Thymus (tissue), 11 donors: ENCODE measurements around the gene ERC1. TPM values are rescaled to one million over a fixed set of nuclear protein-coding genes. Genes with fewer than 3 reads are reported as not detected.
"Not testable (repeated sequence)": the region's sequence is repeated elsewhere in the genome, so short reads cannot be mapped to it uniquely, and the experiment has no call there.

ENCODE experiments used
- DNase-seq, 9 donors: peaks; one replicate each; pipeline ENCODE4 v3.0.0-alpha.2; 2013; ENCODE audit warnings: low spot score in 9 of 9, low read depth in 6 of 9, missing footprints in 1 of 9
- H3K27ac ChIP-seq, 2 donors: one replicate each; pipeline ENCODE4 v1.5.1; 2013; ENCODE audit warnings: control low read depth in 1 of 2, low read depth in 1 of 2, low read length in 1 of 2, mild to moderate bottlenecking in 1 of 2, moderate library complexity in 1 of 2
- H3K27me3 ChIP-seq, 2 donors: one replicate each; pipeline ENCODE4 v1.5.1; 2013; ENCODE audit warnings: low read length in 1 of 2; ENCODE audit not compliant: control insufficient read depth in 2 of 2, insufficient read depth in 1 of 2
- H3K36me3 ChIP-seq, 2 donors: one replicate each; pipeline ENCODE4 v1.5.1; 2013; ENCODE audit warnings: low read length in 1 of 2, mild to moderate bottlenecking in 1 of 2, moderate library complexity in 1 of 2; ENCODE audit not compliant: control insufficient read depth in 2 of 2, insufficient read depth in 2 of 2
- H3K4me1 ChIP-seq, 2 donors: one replicate each; pipeline ENCODE4 v1.5.1; 2013; ENCODE audit warnings: low read length in 2 of 2; ENCODE audit not compliant: control insufficient read depth in 2 of 2, insufficient read depth in 2 of 2
- H3K4me3 ChIP-seq, 2 donors: one replicate each; pipeline ENCODE4 v1.5.1; 2013; ENCODE audit warnings: low read length in 2 of 2, control low read depth in 1 of 2, mild to moderate bottlenecking in 1 of 2
- H3K9me3 ChIP-seq, 2 donors: one replicate each; pipeline ENCODE4 v1.5.1; 2013; ENCODE audit warnings: low read length in 1 of 2, mild to moderate bottlenecking in 1 of 2; ENCODE audit not compliant: control insufficient read depth in 2 of 2, insufficient read depth in 1 of 2
- WGBS: extraction: QIAGEN DNeasy Blood & Tissue Kit; methylation state at CpG from one replicate; pipeline ENCODE4 v1.1.7; 2013; 5-methylcytosine and 5-hydroxymethylcytosine counted together
- polyA plus RNA-seq: library from polyadenylated mRNA; stranded (reverse); fragments of 200-250 nt; gene quantifications from one replicate; pipeline ENCODE4 v1.2.3, GENCODE V29; 2013
- total RNA-seq: library from RNA; stranded (reverse); fragments of 120-200 nt; gene quantifications from one replicate; pipeline ENCODE4 v1.2.4, GENCODE V29; 2013
- donor health status: healthy.

Gene ERC1
- total and polyA plus RNA-seq, 2 donors = 4.2 to 13.8 TPM

GRCh38 chr12:1188016-1188415 lies 197.0 kb downstream of the ERC1 start:
- Histone ChIP-seq H3K36me3 (peaks cover 3 to 9% of the 10 kb centered on the region in 2 donors), H3K4me1 (no peaks in the 10 kb centered on the region), H3K4me3 (no peak overlapping the region), H3K27me3 (no peaks in the 10 kb centered on the region), H3K9me3 (no peaks in the 10 kb centered on the region), H3K27ac (no peak overlapping the region)
- WGBS = 93% methylated on average over 4 of the region's 4 CpGs
- DNase-seq = no peak

- Histone ChIP-seq H3K9me3 (no peaks in the 10 kb centered on the region), H3K4me3 (no peak overlapping the region), H3K4me1 (no peaks in the 10 kb centered on the region), H3K27me3 (no peaks in the 10 kb centered on the region), H3K27ac (no peak overlapping the region), H3K36me3 (peaks cover 3 to 9% of the 10 kb centered on the region in 2 donors)
- no peak for DNase-seq
- 97% methylated on average over 4 of the region's 4 CpGs for WGBS
Observed at GRCh38 chr12:1189163-1189562, 198.1 kb downstream of the ERC1 start.

- no peaks in the 10 kb centered on the region for H3K4me1 ChIP-seq
- no peak for DNase-seq
- peaks cover 3 to 13% of the 10 kb centered on the region in 2 donors for H3K36me3 ChIP-seq
- no peak overlapping the region for H3K4me3 ChIP-seq
- no peaks in the 10 kb centered on the region for H3K27me3 ChIP-seq
- H3K27ac ChIP-seq = no peak overlapping the region
- 97% methylated on average over 4 of the region's 4 CpGs for WGBS
- H3K9me3 ChIP-seq = peaks cover 0 to 10% of the 10 kb centered on the region in 2 donors
Observed at GRCh38 chr12:1195513-1195912, 204.5 kb downstream of the ERC1 start.

- DNase-seq = no peak
- no peaks in the 10 kb centered on the region for H3K27me3 ChIP-seq
- H3K4me1 ChIP-seq = peaks cover 0 to 6% of the 10 kb centered on the region in 2 donors
- H3K9me3 ChIP-seq = peaks cover 0 to 10% of the 10 kb centered on the region in 2 donors
- H3K4me3 ChIP-seq = no peak overlapping the region
- peaks cover 3 to 9% of the 10 kb centered on the region in 2 donors for H3K36me3 ChIP-seq
- over 99% methylated on average over 3 of the region's 3 CpGs for WGBS
- H3K27ac ChIP-seq = no peak overlapping the region
Observed at GRCh38 chr12:1197264-1198018, 206.4 kb downstream of the ERC1 start.

- H3K4me3 ChIP-seq, H3K9me3 ChIP-seq, H3K36me3 ChIP-seq, H3K27me3 ChIP-seq, H3K27ac ChIP-seq, H3K4me1 ChIP-seq, DNase-seq: not testable (repeated sequence)
- over 99% methylated on average over 5 of the region's 5 CpGs for WGBS
Observed at GRCh38 chr12:1198854-1199253, 207.8 kb downstream of the ERC1 start.

- DNase-seq = no peak
- no peak overlapping the region for H3K4me3 ChIP-seq
- H3K4me1 ChIP-seq = peaks cover 0 to 6% of the 10 kb centered on the region in 2 donors
- H3K27me3 ChIP-seq = no peaks in the 10 kb centered on the region
- H3K27ac ChIP-seq = no peak overlapping the region
- peaks cover 0 to 10% of the 10 kb centered on the region in 2 donors for H3K9me3 ChIP-seq
- H3K36me3 ChIP-seq = peaks cover 3 to 8% of the 10 kb centered on the region in 2 donors
Observed at GRCh38 chr12:1199700-1200099, 208.7 kb downstream of the ERC1 start.

- H3K27ac ChIP-seq = no peak overlapping the region
- DNase-seq = no peak
- no peak overlapping the region for H3K4me3 ChIP-seq
- H3K4me1 ChIP-seq = peaks cover 0 to 6% of the 10 kb centered on the region in 2 donors
- peaks cover 0 to 10% of the 10 kb centered on the region in 2 donors for H3K9me3 ChIP-seq
- H3K27me3 ChIP-seq = no peaks in the 10 kb centered on the region
- peaks cover 3 to 8% of the 10 kb centered on the region in 2 donors for H3K36me3 ChIP-seq
- 98% methylated on average over 2 of the region's 2 CpGs for WGBS
Observed at GRCh38 chr12:1201030-1201429, 210.0 kb downstream of the ERC1 start.

- Histone ChIP-seq H3K36me3 (peaks cover 3 to 6% of the 10 kb centered on the region in 2 donors), H3K9me3 (peaks cover 0 to 10% of the 10 kb centered on the region in 2 donors), H3K27me3 (no peaks in the 10 kb centered on the region), H3K4me3 (no peak overlapping the region), H3K27ac (no peak overlapping the region), H3K4me1 (peaks cover 0 to 6% of the 10 kb centered on the region in 2 donors)
- 88% methylated on average over 1 of the region's 1 CpG for WGBS
- DNase-seq = peak in 2 of 9 donors; percentile 5 to 9
Observed at GRCh38 chr12:1201886-1202285, 210.9 kb downstream of the ERC1 start.

- Histone ChIP-seq H3K27me3 (no peaks in the 10 kb centered on the region), H3K36me3 (no peaks in the 10 kb centered on the region), H3K4me1 (peaks cover 0 to 6% of the 10 kb centered on the region in 2 donors), H3K9me3 (peaks cover 0 to 4% of the 10 kb centered on the region in 2 donors), H3K4me3 (no peak overlapping the region), H3K27ac (no peak overlapping the region)
- DNase-seq = no peak
Observed at GRCh38 chr12:1203735-1204019, 212.7 kb downstream of the ERC1 start.
